OCI-LY7 (cell line): Measurements from ENCODE around the gene GJB3. TPM values are rescaled to one million over a fixed set of nuclear protein-coding genes. Genes with fewer than 3 reads are reported as not detected.

Experiments used
- BruUV-seq: library from RNA; stranded (reverse); fragments of 400-500 nt; replicated peaks from 2 replicates; lab custom pipeline; 2021; lab: Mats Ljungman, UMichigan
- CTCF ChIA-PET: fragments of 300-600 bp; sonication (Branson Sonifier 250); formaldehyde crosslinking; loops from one replicate; lab custom pipeline; 2022; ENCODE audit warnings: antibody characterized with exemption; ENCODE audit not compliant: unreplicated experiment; lab: Charles Lee
- POLR2A ChIA-PET: fragments of 300-600 bp; sonication (Branson Sonifier 250); formaldehyde crosslinking; loops from one replicate; lab custom pipeline; 2022; ENCODE audit warnings: antibody characterized with exemption; lab: Charles Lee
- DNase-seq: peaks from one replicate; pipeline ENCODE4 v3.0.0-alpha.2; 2015; ENCODE audit warnings: low spot score
- H2AFZ ChIP-seq: fragments of 200-600 bp; sonication (generic), shearing (Covaris generic); 2 replicates; pipeline ENCODE4 v1.6.1; 2014; ENCODE audit warnings: mild to moderate bottlenecking, antibody characterized with exemption, low read length, moderate library complexity
- H3K27ac ChIP-seq: fragments of 200-600 bp; sonication (generic); 2 replicates; pipeline ENCODE4 v1.5.1; 2014; ENCODE audit warnings: mixed run types, low read depth, mild to moderate bottlenecking, moderate library complexity, low read length, inconsistent platforms; ENCODE audit not compliant: poor library complexity, severe bottlenecking
- H3K36me3 ChIP-seq: fragments of 200-600 bp; sonication (generic); 2 replicates; pipeline ENCODE4 v1.6.1; 2014; ENCODE audit warnings: mild to moderate bottlenecking, antibody characterized with exemption, low read length, moderate library complexity, mixed read lengths; ENCODE audit not compliant: insufficient read depth
- H3K4me1 ChIP-seq: fragments of 200-600 bp; sonication (generic); 2 replicates; pipeline ENCODE4 v1.5.1; 2014; ENCODE audit warnings: mild to moderate bottlenecking, low read length; ENCODE audit not compliant: insufficient read depth, poor library complexity, severe bottlenecking
- H3K4me2 ChIP-seq: fragments of 200-600 bp; sonication (generic); 2 replicates; pipeline ENCODE4 v1.6.1; 2014; ENCODE audit warnings: mild to moderate bottlenecking, low read length
- H3K4me3 ChIP-seq: fragments of 200-600 bp; sonication (generic); 2 replicates; pipeline ENCODE4 v1.5.1; 2014; ENCODE audit warnings: mild to moderate bottlenecking, low read depth, low read length; ENCODE audit not compliant: poor library complexity, severe bottlenecking
- H3K79me2 ChIP-seq: fragments of 200-600 bp; sonication (generic); 2 replicates; pipeline ENCODE4 v1.6.1; 2016; ENCODE audit warnings: low read depth, mild to moderate bottlenecking, low read length, moderate library complexity, mixed read lengths; ENCODE audit not compliant: insufficient read depth
- H3K9me2 ChIP-seq: fragments of 200-600 bp; sonication (generic); 2 replicates; pipeline ENCODE4 v1.6.1; 2016; ENCODE audit warnings: mild to moderate bottlenecking, low read length, mixed read lengths; ENCODE audit not compliant: insufficient read depth
- H3K9me3 ChIP-seq: fragments of 200-600 bp; sonication (generic); 2 replicates; pipeline ENCODE4 v1.6.1; 2014; ENCODE audit warnings: mild to moderate bottlenecking, mixed run types, low read length, mixed read lengths
- H4K20me1 ChIP-seq: fragments of 200-600 bp; sonication (generic); 2 replicates; pipeline ENCODE4 v1.6.1; 2014; ENCODE audit warnings: mild to moderate bottlenecking, antibody characterized with exemption, low read length, moderate library complexity, mixed read lengths; ENCODE audit not compliant: insufficient read depth
- EZH2phosphoT487 ChIP-seq: fragments of 200-600 bp; sonication (generic); IDR thresholded peaks from 2 replicates; pipeline ENCODE4 v1.6.1; 2018; ENCODE audit warnings: low read depth, borderline replicate concordance, mild to moderate bottlenecking, mixed run types, antibody characterized with exemption, low read length, moderate library complexity, mixed read lengths
- intact Hi-C: fragments of 100-400 bp; cut with micrococcal nuclease; formaldehyde crosslinking; loops from one replicate; pipeline ENCODE4 v1.10.0; 2022; ENCODE audit not compliant: unreplicated experiment
- total RNA-seq, 2 experiments: library from RNA; depleted of rRNA in 1 of 2; stranded (reverse); fragments of >200 nt in 1 of 2; shearing (Covaris generic) in 1 of 2; gene quantifications; 2 replicates each; pipeline ENCODE4 v1.2.3, GENCODE V29; 2014 to 2022
- TF ChIP-seq, protein P1 (sequence below): fragments of 200-600 bp; sonication (generic); conservative IDR thresholded peaks from 2 replicates; pipeline ENCODE4 v1.5.1; 2014; ENCODE audit warnings: mild to moderate bottlenecking, antibody characterized with exemption, low read length, moderate library complexity, mixed read lengths

Gene GJB3
- total RNA-seq, 2 experiments from 2014 or later = not detected

DNA sequence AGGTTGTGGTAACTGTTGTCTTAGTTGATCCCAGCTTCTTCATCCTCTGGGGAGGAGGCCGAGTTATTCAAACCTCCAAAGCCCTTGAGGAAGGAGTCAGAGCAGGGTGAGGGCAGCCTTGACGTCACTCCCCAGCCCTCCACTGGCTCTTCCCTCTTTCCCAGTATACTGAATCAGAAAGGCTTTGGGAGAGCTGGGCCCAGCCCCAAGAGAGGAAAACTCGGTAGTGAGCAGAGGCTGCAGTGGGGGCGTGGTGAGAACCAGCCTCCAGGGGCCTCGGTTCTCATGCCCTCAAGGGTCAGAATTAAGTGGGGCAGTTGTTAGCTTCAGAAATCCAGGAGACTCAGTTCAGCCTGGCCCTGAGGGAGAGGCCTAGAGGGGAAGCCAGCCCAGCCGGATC lies 10.0 kb downstream of the GJB3 start:
- no peak for DNase-seq
- no peak overlapping the region for H3K4me3 ChIP-seq
- H3K4me2 ChIP-seq = no peak overlapping the region
- CTCF ChIA-PET = no interaction called here
- no peaks in the 10 kb centered on the region for H3K9me2 ChIP-seq
- H3K79me2 ChIP-seq = no peaks in the 10 kb centered on the region
- H3K27ac ChIP-seq = no peak overlapping the region
- H3K36me3 ChIP-seq = no peaks in the 10 kb centered on the region
- H2AFZ ChIP-seq = no peak overlapping the region
- POLR2A ChIA-PET = no interaction called here
- H3K4me1 ChIP-seq = no peaks in the 10 kb centered on the region
- H3K9me3 ChIP-seq = no peaks in the 10 kb centered on the region
- no TSS peak for BruUV-seq
- no peak for TF ChIP-seq EZH2phosphoT487
- TF ChIP-seq, protein P1, sequence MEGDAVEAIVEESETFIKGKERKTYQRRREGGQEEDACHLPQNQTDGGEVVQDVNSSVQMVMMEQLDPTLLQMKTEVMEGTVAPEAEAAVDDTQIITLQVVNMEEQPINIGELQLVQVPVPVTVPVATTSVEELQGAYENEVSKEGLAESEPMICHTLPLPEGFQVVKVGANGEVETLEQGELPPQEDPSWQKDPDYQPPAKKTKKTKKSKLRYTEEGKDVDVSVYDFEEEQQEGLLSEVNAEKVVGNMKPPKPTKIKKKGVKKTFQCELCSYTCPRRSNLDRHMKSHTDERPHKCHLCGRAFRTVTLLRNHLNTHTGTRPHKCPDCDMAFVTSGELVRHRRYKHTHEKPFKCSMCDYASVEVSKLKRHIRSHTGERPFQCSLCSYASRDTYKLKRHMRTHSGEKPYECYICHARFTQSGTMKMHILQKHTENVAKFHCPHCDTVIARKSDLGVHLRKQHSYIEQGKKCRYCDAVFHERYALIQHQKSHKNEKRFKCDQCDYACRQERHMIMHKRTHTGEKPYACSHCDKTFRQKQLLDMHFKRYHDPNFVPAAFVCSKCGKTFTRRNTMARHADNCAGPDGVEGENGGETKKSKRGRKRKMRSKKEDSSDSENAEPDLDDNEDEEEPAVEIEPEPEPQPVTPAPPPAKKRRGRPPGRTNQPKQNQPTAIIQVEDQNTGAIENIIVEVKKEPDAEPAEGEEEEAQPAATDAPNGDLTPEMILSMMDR = no peak
- intact Hi-C loops = no loop called here
- no peaks in the 10 kb centered on the region for H4K20me1 ChIP-seq

DNA sequence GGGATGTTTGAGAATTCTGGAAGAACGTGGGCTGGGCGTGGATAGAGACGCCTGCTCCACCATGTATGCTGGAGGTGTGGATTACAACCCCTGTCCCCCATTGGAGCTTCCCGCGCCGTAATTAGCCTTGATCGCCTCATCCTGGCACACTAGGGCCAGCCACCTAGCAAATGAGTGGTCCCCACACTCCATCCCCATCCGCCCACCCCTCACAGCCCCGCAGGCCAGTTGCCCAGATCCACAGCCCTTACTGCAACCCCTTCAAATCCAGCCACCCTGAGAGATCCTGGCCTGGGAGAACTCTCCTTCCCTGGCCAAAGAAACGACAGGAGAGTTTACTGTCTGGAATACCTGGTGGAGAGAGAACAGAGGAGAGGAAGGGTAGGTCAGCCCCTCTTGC lies 11.4 kb downstream of the GJB3 start:
- POLR2A ChIA-PET = no interaction called here

More for the DNA sequence above, 11.4 kb downstream of the GJB3 start:
- BruUV-seq = no TSS peak
- no peak overlapping the region for H3K4me2 ChIP-seq
- no peak overlapping the region for H3K4me3 ChIP-seq
- no peaks in the 10 kb centered on the region for H3K79me2 ChIP-seq
- H4K20me1 ChIP-seq = no peaks in the 10 kb centered on the region
- DNase-seq = no peak
- H3K9me2 ChIP-seq = no peaks in the 10 kb centered on the region
- H2AFZ ChIP-seq = no peak overlapping the region
- no peaks in the 10 kb centered on the region for H3K4me1 ChIP-seq
- CTCF ChIA-PET = no interaction called here
- TF ChIP-seq, protein P1 = no peak
- no peak for TF ChIP-seq EZH2phosphoT487
- H3K36me3 ChIP-seq = no peaks in the 10 kb centered on the region
- H3K27ac ChIP-seq = no peak overlapping the region
- intact Hi-C loops = no loop called here
- no peaks in the 10 kb centered on the region for H3K9me3 ChIP-seq
